IPS-18a (cell line): ENCODE results near the gene COMMD2.

Source experiments
- H3K27ac ChIP-seq: one replicate; pipeline ENCODE4 v1.5.1; 2013; ENCODE audit warnings: low read length
- H3K27me3 ChIP-seq: one replicate; pipeline ENCODE4 v1.6.1; 2013; ENCODE audit warnings: mild to moderate bottlenecking, low read length; ENCODE audit not compliant: control insufficient read depth, insufficient read depth
- H3K36me3 ChIP-seq: one replicate; pipeline ENCODE4 v1.6.1; 2013; ENCODE audit warnings: low read depth, low read length; ENCODE audit not compliant: control insufficient read depth
- H3K4me1 ChIP-seq: one replicate; pipeline ENCODE4 v1.6.1; 2013; ENCODE audit warnings: low read depth, low read length; ENCODE audit not compliant: control insufficient read depth
- H3K4me3 ChIP-seq: one replicate; pipeline ENCODE4 v1.5.1; 2013; ENCODE audit warnings: low read length
- H3K9ac ChIP-seq: one replicate; pipeline ENCODE4 v1.6.1; 2013; ENCODE audit warnings: mild to moderate bottlenecking, low read length, moderate library complexity
- H3K9me3 ChIP-seq: one replicate; pipeline ENCODE4 v1.6.1; 2013; ENCODE audit warnings: low read depth, low read length; ENCODE audit not compliant: control insufficient read depth

COMMD2 gene

DNA sequence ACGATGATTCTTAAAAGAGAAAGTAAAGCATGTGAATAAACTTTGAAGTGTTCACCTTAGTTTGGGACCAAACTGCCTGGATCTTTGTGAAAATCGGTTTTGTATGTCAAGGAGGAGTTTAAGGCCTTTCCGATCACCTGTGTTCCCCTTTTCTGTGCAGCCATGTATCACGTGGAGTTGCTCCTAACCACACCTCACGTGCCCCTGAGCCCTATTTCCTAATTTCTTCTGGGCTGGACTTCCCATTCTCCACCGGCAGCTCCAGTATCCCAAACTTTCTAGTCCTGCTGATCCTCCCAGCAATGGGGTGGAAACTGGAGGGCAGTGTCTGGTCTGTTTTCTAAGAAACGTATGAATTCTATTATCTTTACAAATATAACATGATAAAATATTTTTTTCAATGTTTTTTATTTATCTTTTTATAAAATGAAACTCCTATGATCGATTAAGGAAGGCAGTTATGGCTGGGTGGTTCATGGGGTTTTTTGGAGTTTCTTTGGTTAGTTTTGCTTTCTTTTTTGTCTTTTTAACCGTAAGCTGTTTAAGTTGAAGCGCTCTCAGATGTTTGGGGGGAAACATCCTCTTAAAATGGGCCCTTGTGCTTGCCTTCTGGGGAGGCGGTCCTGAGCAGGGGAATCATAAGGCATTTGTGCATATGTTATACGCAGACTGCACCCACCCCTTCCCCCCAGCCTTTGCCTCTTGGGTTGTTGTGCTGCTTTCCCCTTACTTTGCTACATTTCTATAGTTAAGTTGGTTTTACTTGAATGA lies 50.9 kb downstream of the COMMD2 start:
- H3K4me1 ChIP-seq: no peaks in the 10 kb centered on the region
- H3K27ac ChIP-seq: no peak overlapping the region
- no peak overlapping the region for H3K4me3 ChIP-seq
- H3K9me3 ChIP-seq: peaks cover 4% of the 10 kb centered on the region
- no peaks in the 10 kb centered on the region for H3K36me3 ChIP-seq
- no peaks in the 10 kb centered on the region for H3K27me3 ChIP-seq
- H3K9ac ChIP-seq: no peak overlapping the region
